ENCODE results near the gene DPH1.
"Not testable (repeated sequence)": the region's sequence is repeated elsewhere in the genome, so short reads cannot be mapped to it uniquely, and the experiment has no call there.

Gene DPH1

DNA sequence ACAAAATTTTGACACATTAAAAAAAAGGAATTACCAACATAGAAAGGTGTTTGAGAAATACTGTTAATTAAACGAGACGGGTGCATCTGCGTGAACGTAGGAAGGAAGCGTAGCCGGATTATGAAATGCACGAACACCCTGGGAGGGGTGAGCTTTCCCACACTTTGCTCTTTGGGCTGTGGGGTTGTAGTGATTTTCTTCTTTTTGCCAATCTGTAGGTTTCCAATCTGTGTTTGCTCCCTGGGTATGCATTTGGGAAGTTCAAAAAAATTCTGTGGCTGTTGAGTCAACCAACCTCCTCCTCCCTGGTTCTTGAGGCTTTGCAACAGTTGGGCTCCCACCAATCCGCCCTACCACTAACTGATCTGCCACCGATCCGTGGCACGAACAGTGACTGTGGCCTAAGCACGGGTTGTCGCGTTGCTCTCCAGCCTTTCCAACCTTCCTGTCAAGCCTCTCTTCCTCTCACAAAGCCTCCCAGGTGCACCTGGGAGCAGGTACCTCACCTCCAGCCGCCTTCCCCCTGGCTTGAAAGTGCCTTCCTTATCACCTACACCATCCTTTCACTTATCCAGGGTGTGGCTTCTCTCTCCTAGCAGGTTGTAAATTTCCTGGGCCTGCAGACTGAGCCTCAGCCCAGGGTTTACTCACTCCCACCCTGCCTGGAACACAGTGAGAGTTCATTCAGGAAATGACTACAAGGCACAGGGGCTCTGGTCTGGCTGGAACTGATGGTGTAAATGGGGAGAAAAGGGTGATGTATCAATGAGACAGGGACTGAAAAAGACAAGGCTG is 21.4 kb upstream of the DPH1 start:
- no peak for DNase-seq (ENCODE audit: low read depth in 2 of 2)

- DNase-seq (ENCODE audit: low read depth in 2 of 2), result no peak
These were observed 20.2 kb upstream of the DPH1 start for GRCh38 chr17:2009737-2010136.

GRCh38 chr17:2011411-2012371 is 18.3 kb upstream of the DPH1 start:
- no peak for DNase-seq (ENCODE audit: low read depth in 2 of 2)

GRCh38 chr17:2012499-2012898 is 17.5 kb upstream of the DPH1 start:
- no peak for DNase-seq (ENCODE audit: low read depth in 2 of 2)

- not testable (repeated sequence) for DNase-seq (ENCODE audit: low read depth in 2 of 2)
These were observed 16.5 kb upstream of the DPH1 start for GRCh38 chr17:2013220-2013993.

- DNase-seq (ENCODE audit: low read depth in 2 of 2), result no peak
These were observed 16.0 kb upstream of the DPH1 start for GRCh38 chr17:2013994-2014317.

DNA sequence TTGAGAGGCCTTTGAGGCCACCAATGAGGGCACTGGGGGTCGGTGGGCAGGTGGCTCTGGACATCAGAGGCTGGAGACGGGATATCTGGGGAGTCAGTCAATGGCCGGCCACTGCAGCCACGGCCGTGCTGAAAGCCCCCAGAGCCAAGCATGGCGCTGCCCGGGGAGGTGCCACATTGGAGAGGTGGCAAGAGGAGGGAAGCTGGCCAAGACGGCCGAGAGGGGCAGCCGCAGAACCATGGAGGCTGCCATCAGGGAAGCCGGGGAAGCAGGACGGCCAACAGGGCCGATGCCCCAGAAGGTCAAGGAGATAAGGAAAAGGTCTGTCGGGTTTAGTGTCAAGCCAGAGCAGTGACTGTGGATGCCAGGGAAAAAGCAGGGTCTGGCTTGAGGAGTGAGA is 14.6 kb upstream of the DPH1 start:
- DNase-seq (ENCODE audit: low read depth in 2 of 2), result no peak

GRCh38 chr17:2016494-2016893 is 13.5 kb upstream of the DPH1 start:
- no peak for DNase-seq (ENCODE audit: low read depth in 2 of 2)

DNA sequence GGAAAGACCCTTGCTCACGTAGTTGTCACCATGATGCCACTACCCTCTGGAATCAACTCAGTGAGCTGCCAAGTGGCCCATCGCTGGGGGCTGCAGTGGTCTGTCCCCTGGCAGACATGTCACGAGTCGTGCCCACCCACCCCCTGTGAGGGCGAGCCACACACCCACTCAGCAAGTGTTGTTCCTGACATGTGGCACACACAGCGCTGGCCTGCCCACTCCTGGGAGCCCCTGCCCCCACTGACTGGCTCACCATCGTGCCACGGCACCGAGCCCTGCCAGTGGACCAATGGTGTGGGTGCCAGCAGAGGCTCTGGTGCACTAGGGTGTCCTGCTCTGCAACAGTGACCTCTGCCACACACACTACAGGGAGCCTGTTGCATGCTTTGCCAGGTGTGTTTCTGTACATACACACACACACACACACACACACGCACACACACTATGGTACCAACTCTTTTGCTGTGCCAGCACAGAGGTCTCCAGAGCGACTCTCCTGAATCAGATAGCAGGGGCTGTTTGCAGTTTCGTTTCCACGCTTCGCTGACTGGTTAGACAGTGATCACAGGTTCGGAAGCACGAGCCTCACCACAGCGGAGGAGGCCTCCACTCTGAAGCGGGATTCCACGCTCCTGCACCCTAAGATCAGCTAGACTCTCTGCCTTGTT is 12.5 kb upstream of the DPH1 start:
- DNase-seq (ENCODE audit: low read depth in 2 of 2), result no peak

- no peak for DNase-seq (ENCODE audit: low read depth in 2 of 2)
These were observed 11.0 kb upstream of the DPH1 start for GRCh38 chr17:2018716-2019510.

DNA sequence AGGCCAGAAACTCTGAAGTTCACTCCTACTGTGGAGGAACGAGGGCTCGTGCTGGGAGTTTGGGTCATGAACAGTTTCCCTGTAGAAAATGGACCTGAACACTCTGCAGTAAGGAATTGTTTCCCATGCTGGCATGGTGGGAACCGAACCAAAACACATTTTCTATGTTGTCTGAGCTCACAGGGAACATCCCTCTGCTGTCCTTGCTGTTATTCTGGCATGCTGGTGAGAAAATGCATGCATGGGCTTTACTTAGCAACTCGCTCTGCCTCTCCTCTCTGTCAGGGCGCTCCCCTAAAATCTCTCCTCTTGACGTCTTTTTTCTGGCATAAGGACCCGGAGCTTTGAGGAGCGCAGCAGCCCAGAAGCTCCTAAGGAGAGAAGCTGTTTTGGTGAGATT is 10.2 kb upstream of the DPH1 start:
- DNase-seq (ENCODE audit: low read depth in 2 of 2), result no peak

GRCh38 chr17:2020721-2021120 is 9.2 kb upstream of the DPH1 start:
- no peak for DNase-seq (ENCODE audit: low read depth in 2 of 2)

GRCh38 chr17:2022647-2023240 is 7.2 kb upstream of the DPH1 start:
- no peak for DNase-seq (ENCODE audit: low read depth in 2 of 2)

GRCh38 chr17:2023256-2023655 is 6.7 kb upstream of the DPH1 start:
- no peak for DNase-seq (ENCODE audit: low read depth in 2 of 2)

DNA sequence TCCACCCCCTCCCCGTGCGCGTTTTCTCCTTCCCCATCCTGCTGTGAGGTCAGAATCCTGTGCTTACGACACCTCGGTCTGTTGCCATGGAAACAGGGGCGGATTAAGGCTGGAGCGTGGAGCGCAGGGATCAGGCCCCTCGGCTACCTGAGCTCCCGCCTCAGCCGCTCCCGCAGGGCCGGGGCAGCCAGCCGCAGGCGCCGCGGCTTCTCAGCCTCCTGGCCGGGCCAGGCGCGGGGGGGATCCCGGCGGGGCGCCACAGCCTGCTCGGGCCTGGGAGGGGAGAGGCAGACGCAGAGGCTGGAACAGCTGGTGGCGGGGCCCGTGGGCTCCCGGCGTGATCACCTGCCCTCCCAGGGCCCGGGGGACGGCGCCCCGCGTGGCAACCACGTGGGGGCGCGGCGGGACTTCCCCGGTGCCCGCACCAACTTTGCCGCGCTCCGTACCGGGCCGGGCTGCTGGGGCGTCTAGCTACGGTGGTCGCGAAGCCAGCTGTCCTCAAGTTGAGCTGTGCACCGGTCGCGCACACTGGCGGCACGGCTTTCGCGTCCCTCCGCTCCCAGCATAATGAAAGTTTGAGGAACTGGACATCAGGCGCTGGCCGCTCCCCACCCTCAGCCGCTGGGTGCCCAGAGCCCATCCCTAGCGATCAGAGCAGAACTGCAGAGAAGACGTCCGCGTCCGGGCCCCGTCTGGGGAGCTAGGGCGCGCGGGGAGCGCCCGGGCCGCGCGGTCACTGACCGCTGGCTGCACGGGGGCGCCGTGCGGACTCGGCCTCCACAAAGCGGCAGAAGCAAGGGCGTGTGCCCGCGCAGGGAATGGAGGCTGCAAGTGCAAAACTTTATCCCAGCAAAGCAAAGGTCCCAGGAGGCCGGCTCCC is 6.0 kb upstream of the DPH1 start:
- DNase-seq (ENCODE audit: low read depth in 2 of 2), result no peak

- DNase-seq (ENCODE audit: low read depth in 2 of 2), result no peak
These were observed 5.3 kb upstream of the DPH1 start for GRCh38 chr17:2024572-2025219.

- DNase-seq (ENCODE audit: low read depth in 2 of 2), result peak in 1 of 2 donors; percentile 54
These were observed 4.7 kb upstream of the DPH1 start, which contains the start of gene RTN4RL1 for GRCh38 chr17:2025220-2025621. Gene RTN4RL1 (minus strand): TSS chr17:2025334. CDS start chr17:2024865, 469 bp downstream.

GRCh38 chr17:2025622-2026309 is 4.2 kb upstream of the DPH1 start:
- peak in 1 of 2 donors; percentile 25 for DNase-seq (ENCODE audit: low read depth in 2 of 2)
